Measurements from ENCODE around the gene LDB3. TPM values are rescaled to one million over a fixed set of nuclear protein-coding genes. Genes with fewer than 3 reads are reported as not detected.
"Not testable (repeated sequence)": the region's sequence is repeated elsewhere in the genome, so short reads cannot be mapped to it uniquely, and the experiment has no call there.

LDB3 gene
- total and polyA plus RNA-seq, 7 donors = 1.2 to 42.1 (median 13.2) TPM

- peak in 1 of 4 donors; percentile 11 for TF ChIP-seq POLR2AphosphoS5 (IDR thresholded peaks at IDR 0.05)
- TF ChIP-seq EP300 (IDR thresholded peaks at IDR 0.05) = peak in 1 of 4 donors; percentile 50
- TF ChIP-seq, protein P1, sequence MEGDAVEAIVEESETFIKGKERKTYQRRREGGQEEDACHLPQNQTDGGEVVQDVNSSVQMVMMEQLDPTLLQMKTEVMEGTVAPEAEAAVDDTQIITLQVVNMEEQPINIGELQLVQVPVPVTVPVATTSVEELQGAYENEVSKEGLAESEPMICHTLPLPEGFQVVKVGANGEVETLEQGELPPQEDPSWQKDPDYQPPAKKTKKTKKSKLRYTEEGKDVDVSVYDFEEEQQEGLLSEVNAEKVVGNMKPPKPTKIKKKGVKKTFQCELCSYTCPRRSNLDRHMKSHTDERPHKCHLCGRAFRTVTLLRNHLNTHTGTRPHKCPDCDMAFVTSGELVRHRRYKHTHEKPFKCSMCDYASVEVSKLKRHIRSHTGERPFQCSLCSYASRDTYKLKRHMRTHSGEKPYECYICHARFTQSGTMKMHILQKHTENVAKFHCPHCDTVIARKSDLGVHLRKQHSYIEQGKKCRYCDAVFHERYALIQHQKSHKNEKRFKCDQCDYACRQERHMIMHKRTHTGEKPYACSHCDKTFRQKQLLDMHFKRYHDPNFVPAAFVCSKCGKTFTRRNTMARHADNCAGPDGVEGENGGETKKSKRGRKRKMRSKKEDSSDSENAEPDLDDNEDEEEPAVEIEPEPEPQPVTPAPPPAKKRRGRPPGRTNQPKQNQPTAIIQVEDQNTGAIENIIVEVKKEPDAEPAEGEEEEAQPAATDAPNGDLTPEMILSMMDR (IDR thresholded peaks at IDR 0.05) = no peak
- intact Hi-C loops (cut with DNase I) = no loop called here
- H3K27ac ChIP-seq = peak overlapping the region in 1 of 4 donors; percentile 43
- no peak for DNase-seq
- H3K9me3 ChIP-seq = no peaks in the 10 kb centered on the region
- peaks cover 0 to 26% (median 9%) of the 10 kb centered on the region in 4 donors for H3K4me1 ChIP-seq
- H3K36me3 ChIP-seq = no peaks in the 10 kb centered on the region
- no peak overlapping the region for H3K4me3 ChIP-seq
- H3K27me3 ChIP-seq = no peaks in the 10 kb centered on the region
- WGBS, 2 donors = 89% methylated on average over 5 of the region's 5 CpGs
Measured at GRCh38 chr10:86644152-86644793, 24.0 kb upstream of the LDB3 start.

DNA sequence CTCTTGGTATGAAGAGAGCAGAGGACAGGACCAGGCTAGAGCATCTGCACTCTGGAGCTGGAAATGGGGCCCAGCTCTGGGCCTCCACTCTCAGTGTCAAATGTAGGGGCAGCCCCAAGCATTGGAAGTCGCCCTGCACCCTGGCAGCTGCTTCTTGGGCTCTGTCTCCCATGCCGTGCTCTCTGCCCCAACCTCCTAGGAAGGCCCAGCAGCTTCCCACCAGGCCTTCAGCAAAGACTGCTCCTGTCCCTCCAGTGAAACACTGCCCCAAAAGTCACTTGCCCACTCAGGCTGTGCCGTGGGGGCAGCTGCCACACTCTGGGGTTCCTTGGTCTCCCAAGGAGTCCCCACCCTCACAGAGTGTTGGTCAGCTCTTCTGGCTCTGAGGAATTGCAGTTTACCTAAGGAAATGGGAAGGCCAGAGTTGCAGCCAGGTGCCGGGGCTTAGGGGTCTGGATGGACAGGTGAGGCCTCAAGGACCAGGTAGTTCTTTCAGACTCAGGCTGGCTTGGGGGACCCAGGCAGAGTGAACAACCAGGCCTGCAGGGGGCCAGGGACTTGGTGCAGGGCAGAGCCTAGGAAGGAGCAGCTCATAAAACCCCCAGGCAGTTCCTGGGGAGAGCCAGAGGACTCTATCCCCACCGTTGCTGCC lies 23.4 kb upstream of the LDB3 start:
- H3K9me3 ChIP-seq = no peaks in the 10 kb centered on the region
- H3K4me1 ChIP-seq = peaks cover 0 to 33% (median 16%) of the 10 kb centered on the region in 4 donors
- peak; percentile 37 for DNase-seq
- no peaks in the 10 kb centered on the region for H3K36me3 ChIP-seq
- TF ChIP-seq POLR2AphosphoS5 (IDR thresholded peaks at IDR 0.05) (no peak), POLR2A (IDR thresholded peaks at IDR 0.05) (no peak), EP300 (IDR thresholded peaks at IDR 0.05) (no peak)
- TF ChIP-seq, protein P1 (IDR thresholded peaks at IDR 0.05) = no peak
- no peaks in the 10 kb centered on the region for H3K27me3 ChIP-seq
- intact Hi-C loops (cut with DNase I) = no loop called here
- peak overlapping the region in 1 of 4 donors; percentile 43 for H3K27ac ChIP-seq
- no peak overlapping the region for H3K4me3 ChIP-seq
- 94% methylated on average over 5 of the region's 5 CpGs for WGBS, 2 donors

GRCh38 chr10:86645621-86646165 lies 22.6 kb upstream of the LDB3 start:
- H3K4me3 ChIP-seq; H3K27me3 ChIP-seq; H3K36me3 ChIP-seq; H3K27ac ChIP-seq; H3K9me3 ChIP-seq; DNase-seq; intact Hi-C loops (cut with DNase I): not testable (repeated sequence)
- WGBS, 2 donors = 97% methylated on average over 5 of the region's 5 CpGs
- H3K4me1 ChIP-seq = peaks cover 0 to 36% (median 18%) of the 10 kb centered on the region in 4 donors

- no peaks in the 10 kb centered on the region for H3K36me3 ChIP-seq
- H3K4me1 ChIP-seq = peaks cover 0 to 36% (median 18%) of the 10 kb centered on the region in 4 donors
- no peaks in the 10 kb centered on the region for H3K9me3 ChIP-seq
- DNase-seq = no peak
- WGBS, 2 donors = 91 to 92% methylated on average over 5 of the region's 5 CpGs
- no peak overlapping the region for H3K27ac ChIP-seq
- no peak overlapping the region for H3K4me3 ChIP-seq
- intact Hi-C loops (cut with DNase I) = no loop called here
- no peaks in the 10 kb centered on the region for H3K27me3 ChIP-seq
- no peak for TF ChIP-seq EP300 (IDR thresholded peaks at IDR 0.05)
- no peak for TF ChIP-seq POLR2AphosphoS5 (IDR thresholded peaks at IDR 0.05)
- TF ChIP-seq, protein P1 (IDR thresholded peaks at IDR 0.05) = no peak
- TF ChIP-seq POLR2A (IDR thresholded peaks at IDR 0.05) = no peak
Measured at GRCh38 chr10:86646532-86646931, 21.8 kb upstream of the LDB3 start.

DNA sequence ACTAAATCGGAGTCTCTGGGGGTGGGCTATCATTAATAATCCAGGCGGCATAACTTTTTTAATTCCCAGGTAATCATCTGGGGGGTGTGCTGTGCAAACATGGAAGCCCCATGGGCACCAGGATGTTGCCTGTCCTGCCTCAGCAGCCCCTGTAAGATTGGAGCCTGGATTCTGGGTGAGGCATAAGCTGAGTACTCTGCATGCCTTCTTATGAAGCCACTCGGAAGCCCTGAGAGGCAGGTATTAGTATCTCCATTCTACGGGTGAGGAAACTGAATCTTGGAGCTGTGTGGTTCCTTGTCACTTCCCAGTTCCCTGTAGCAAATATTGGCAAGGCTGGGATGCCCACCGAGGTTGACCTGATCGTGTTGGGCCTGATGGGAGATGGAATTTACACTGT lies 21.4 kb upstream of the LDB3 start:
- no peaks in the 10 kb centered on the region for H3K36me3 ChIP-seq
- TF ChIP-seq, protein P1 (IDR thresholded peaks at IDR 0.05) = no peak
- TF ChIP-seq EP300 (IDR thresholded peaks at IDR 0.05) (no peak), POLR2A (IDR thresholded peaks at IDR 0.05) (no peak)
- no peak for DNase-seq
- 82 to 84% methylated on average over 6 of the region's 6 CpGs for WGBS, 2 donors
- no peak overlapping the region for H3K27ac ChIP-seq
- no peaks in the 10 kb centered on the region for H3K9me3 ChIP-seq
- no peak overlapping the region for H3K4me3 ChIP-seq
- H3K4me1 ChIP-seq = peaks cover 0 to 36% (median 18%) of the 10 kb centered on the region in 4 donors
- intact Hi-C loops (cut with DNase I) = no loop called here
- H3K27me3 ChIP-seq = no peaks in the 10 kb centered on the region
